HG03196 (cell line): Measurements from ENCODE around the gene EIF1B.

Experiments
- ATAC-seq: cut with Tn5 transposase; IDR thresholded peaks from one replicate; pipeline ENCODE4 v1.9.1; 2021; ENCODE audit not compliant: unreplicated experiment

EIF1B gene

DNA sequence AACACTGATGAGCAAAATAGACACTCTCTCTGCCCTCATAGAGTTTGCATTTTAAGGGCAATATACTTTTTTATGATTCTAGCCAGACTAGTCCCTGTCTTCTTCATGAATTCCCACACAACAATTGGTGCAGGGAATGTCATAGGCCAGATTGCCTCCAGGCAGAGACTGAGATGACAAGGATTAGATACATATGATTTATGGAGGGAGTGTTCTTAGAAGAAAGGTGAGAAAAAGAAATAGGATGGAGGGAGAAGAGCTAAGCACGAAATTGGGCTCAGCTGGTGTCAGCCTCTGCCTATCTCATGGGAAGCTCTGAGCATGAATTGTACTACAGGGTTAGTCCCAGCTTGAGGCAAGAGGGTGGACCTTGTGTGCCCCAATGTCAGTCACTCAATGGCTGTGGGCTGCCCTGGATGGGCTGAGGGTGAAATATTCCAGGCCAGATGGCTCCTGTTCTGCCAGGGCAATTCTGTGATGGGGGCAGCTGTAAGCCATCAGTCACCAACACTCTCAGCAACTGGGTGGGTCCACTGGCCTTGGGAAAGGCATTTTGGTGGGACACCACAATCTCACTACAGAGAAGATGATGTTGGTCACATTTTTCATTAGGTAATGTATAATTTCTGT, 31.1 kb downstream of the EIF1B start:
- ATAC-seq: no peak

DNA sequence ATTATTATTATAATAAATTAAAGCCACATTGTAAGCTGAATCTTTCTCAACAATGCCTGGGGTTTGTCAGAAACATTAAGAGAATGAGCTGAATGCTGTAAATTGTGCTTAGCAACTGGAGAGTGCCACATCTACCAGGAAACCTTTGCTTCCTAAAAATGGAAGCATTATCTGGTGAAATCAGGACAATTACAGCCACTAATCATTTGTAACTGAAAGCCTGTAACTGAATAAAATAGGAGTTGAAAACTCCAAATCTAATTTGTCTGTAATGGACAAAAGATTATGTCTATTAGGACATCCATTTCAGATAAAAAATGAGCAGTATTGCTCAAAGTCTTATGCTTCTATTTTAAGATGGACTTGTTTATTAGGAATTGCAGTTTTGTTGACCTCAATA, 32.2 kb downstream of the EIF1B start:
- ATAC-seq: no peak

DNA sequence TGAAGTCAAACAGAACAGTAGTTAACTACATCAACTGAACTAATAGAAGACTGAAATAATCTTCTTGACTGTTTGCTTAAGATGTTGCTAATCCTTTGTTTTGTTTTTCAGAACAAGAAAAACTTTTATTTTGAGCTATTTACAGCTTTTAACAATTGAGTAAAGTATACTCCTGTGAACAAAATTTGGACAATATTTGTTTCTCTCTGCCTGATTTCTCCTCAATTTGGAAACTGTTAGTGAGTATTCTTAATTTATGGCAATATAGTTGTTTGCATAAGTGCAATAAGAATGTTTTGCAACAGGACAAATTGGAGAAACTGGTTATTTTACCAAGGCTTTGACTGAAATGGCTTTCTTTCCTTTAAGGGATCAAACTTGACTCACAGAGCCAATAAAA, 41.0 kb downstream of the EIF1B start:
- ATAC-seq: no peak

DNA sequence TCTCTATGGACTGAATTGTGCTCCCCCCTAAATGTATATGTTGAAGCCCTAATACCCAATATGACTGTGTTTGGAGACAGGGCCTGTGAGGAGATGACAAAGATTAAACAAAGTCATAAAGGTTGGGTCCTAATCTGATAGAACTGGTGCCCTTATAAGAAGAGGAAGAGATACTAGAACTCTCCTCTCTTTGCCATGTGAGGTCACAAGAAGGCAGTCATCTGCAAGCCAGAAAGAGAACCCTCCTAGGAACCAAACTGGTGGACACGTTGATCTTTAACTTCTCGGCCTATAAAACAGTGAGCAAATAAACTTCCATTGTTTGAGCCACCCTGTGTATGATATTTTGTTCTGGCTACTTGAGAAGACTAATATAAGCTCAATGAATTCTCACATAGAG, 45.9 kb downstream of the EIF1B start:
- no peak for ATAC-seq

DNA sequence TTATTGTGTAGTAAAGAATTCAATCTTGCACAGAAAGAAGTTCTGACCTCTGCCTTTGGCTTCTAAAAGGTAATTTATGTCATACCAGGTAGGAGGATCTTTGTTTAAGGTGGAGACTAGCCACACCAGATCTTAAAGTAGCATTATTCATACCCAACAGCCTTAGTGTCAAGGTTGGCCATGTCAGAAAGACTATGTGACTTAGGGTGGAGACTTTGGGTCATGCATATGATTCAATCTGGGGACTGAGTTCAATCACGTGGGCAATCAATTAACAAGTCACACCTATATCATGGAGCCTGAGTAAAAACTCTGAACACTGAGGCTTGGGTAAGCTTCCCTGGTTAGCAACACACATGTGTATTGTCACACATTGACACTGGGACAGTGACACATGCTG, 48.9 kb downstream of the EIF1B start:
- no peak for ATAC-seq
